Measurements from ENCODE around the gene CNTNAP4.

GRCh38 chr16:76228546-76229146, 48.6 kb upstream of the CNTNAP4 start:
- TF ChIP-seq TARDBP (CRISPR knock-in tag; IDR thresholded peaks at IDR 0.05): no peak
- TF ChIP-seq USF2 (IDR thresholded peaks at IDR 0.05; ENCODE audit: low read depth, low read length): no peak
- no peak for TF ChIP-seq USF2 (CRISPR knock-in tag; IDR thresholded peaks at IDR 0.05; ENCODE audit: borderline replicate concordance)
- no peak for TF ChIP-seq ZNF468 (CRISPR knock-in tag; IDR thresholded peaks at IDR 0.05)
- no peak for TF ChIP-seq EZH2 (conservative IDR thresholded peaks at IDR 0.05; ENCODE audit: low read depth, low read length)
- no peak for TF ChIP-seq IKZF1 (IDR thresholded peaks at IDR 0.05)

All from HepG2 (cell line).